H1 (cell line): ENCODE results near the gene HDHD2. TPM values are rescaled to one million over a fixed set of nuclear protein-coding genes. Genes with fewer than 3 reads are reported as not detected.

Experiments used
- CTCF ChIA-PET: fragments of 300-600 bp; sonication (Branson Sonifier 250); formaldehyde crosslinking; loops from one replicate; lab custom pipeline; 2021; ENCODE audit not compliant: partially characterized antibody; lab: Charles Lee
- POLR2A ChIA-PET: fragments of 300-600 bp; sonication (Branson Sonifier 250); formaldehyde crosslinking; loops from one replicate; lab custom pipeline; 2021; ENCODE audit warnings: inconsistent platforms; ENCODE audit not compliant: partially characterized antibody; lab: Charles Lee
- DNase-seq, 2 experiments: peaks; one replicate each; pipeline versions ENCODE4 v3.0.0 to v3.0.0-alpha.2; 2010 to 2022; ENCODE audit warnings: low spot score in 2 of 2, low read depth in 1 of 2, mixed read lengths in 1 of 2
- FAIRE-seq: peaks from 2 replicates; lab custom pipeline; 2011; peaks lifted over from hg19 to GRCh38; lab: Jason Lieb, UNC
- H2AFZ ChIP-seq: 2 replicates; pipeline ENCODE4 v1.8.1; 2012; ENCODE audit warnings: low read length, inconsistent platforms
- H2AK5ac ChIP-seq: 2 replicates; pipeline ENCODE4 v1.6.1; 2013; ENCODE audit warnings: low read depth, low read length
- H2BK120ac ChIP-seq: replicated peaks from 2 replicates; pipeline ENCODE3; 2013; ENCODE audit warnings: low read depth, low read length, inconsistent platforms
- H2BK12ac ChIP-seq: 2 replicates; pipeline ENCODE4 v1.6.1; 2013; ENCODE audit warnings: low read depth, low read length
- H2BK15ac ChIP-seq: 2 replicates; pipeline ENCODE4 v1.6.1; 2013; ENCODE audit warnings: low read length
- H2BK20ac ChIP-seq: 2 replicates; pipeline ENCODE4 v1.6.1; 2013; ENCODE audit warnings: low read length
- H2BK5ac ChIP-seq: 2 replicates; pipeline ENCODE4 v1.6.1; 2013; ENCODE audit warnings: low read depth, low read length
- H3K14ac ChIP-seq: 2 replicates; pipeline ENCODE4 v1.6.1; 2013; ENCODE audit warnings: inconsistent platforms; ENCODE audit not compliant: insufficient read length
- H3K18ac ChIP-seq: 2 replicates; pipeline ENCODE4 v1.6.1; 2013; ENCODE audit warnings: low read length; ENCODE audit errors: extremely low read depth
- H3K23ac ChIP-seq: 2 replicates; pipeline ENCODE4 v1.6.1; 2013; ENCODE audit warnings: inconsistent platforms; ENCODE audit not compliant: insufficient read length
- H3K23me2 ChIP-seq: 2 replicates; pipeline ENCODE4 v1.6.1; 2013; ENCODE audit warnings: low read depth, low read length
- H3K27ac ChIP-seq: 2 replicates; pipeline ENCODE4 v1.6.1; 2011; ENCODE audit warnings: low read depth, low read length, inconsistent platforms
- H3K27me3 ChIP-seq, 4 experiments: replicated peaks in 1 of 4; 1 replicate in 1 of 4; 2 replicates in 3 of 4; pipeline versions ENCODE4 v1.6.1 to v1.8.1; 2011 to 2013; ENCODE audit warnings: low read length in 3 of 4, mild to moderate bottlenecking in 3 of 4, inconsistent platforms in 2 of 4, mixed read lengths in 2 of 4, moderate library complexity in 1 of 4; ENCODE audit not compliant: control insufficient read depth in 3 of 4, insufficient read depth in 3 of 4; ENCODE audit errors: extremely low read depth in 1 of 4
- H3K36me3 ChIP-seq, 4 experiments: 2 replicates each; pipeline versions ENCODE4 v1.6.1 to v1.8.1; 2011 to 2013; ENCODE audit warnings: mild to moderate bottlenecking in 4 of 4, low read length in 3 of 4, moderate library complexity in 2 of 4, control low read depth in 1 of 4, inconsistent platforms in 1 of 4; ENCODE audit not compliant: insufficient read depth in 4 of 4, control insufficient read depth in 2 of 4
- H3K4ac ChIP-seq: replicated peaks from 2 replicates; pipeline ENCODE3; 2013; ENCODE audit warnings: low read length, low read depth, mixed read lengths, inconsistent platforms; ENCODE audit not compliant: insufficient read length
- H3K4me1 ChIP-seq, 4 experiments: replicated peaks in 1 of 4; 1 replicate in 1 of 4; 2 replicates in 3 of 4; pipeline versions ENCODE4 v1.6.1 to v1.8.1; 2011 to 2013; ENCODE audit warnings: low read length in 3 of 4, inconsistent platforms in 2 of 4, mixed read lengths in 1 of 4; ENCODE audit not compliant: insufficient read depth in 4 of 4, control insufficient read depth in 3 of 4
- H3K4me2 ChIP-seq, 2 experiments: 2 replicates each; pipeline versions ENCODE4 v1.6.1 to v1.8.1; 2011 to 2013; ENCODE audit warnings: low read depth in 2 of 2, low read length in 2 of 2, control low read depth in 1 of 2, inconsistent platforms in 1 of 2, mild to moderate bottlenecking in 1 of 2; ENCODE audit not compliant: insufficient read depth in 1 of 2
- H3K4me3 ChIP-seq, 4 experiments: fragments of 200-600, 300-600 bp in 1 of 4; sonication (generic), shearing (Covaris generic), sonication (Bioruptor Twin) in 1 of 4; 2 replicates each; pipeline versions ENCODE4 v1.5.1 to v1.8.1; 2011 to 2016; ENCODE audit warnings: low read length in 4 of 4, low read depth in 3 of 4, control low read depth in 2 of 4, inconsistent platforms in 2 of 4, mild to moderate bottlenecking in 2 of 4, mixed read lengths in 1 of 4, moderate library complexity in 1 of 4; ENCODE audit not compliant: insufficient read depth in 2 of 4; ENCODE audit errors: extremely low read depth in 1 of 4
- H3K56ac ChIP-seq: replicated peaks from 2 replicates; pipeline ENCODE3; 2013; ENCODE audit warnings: low read depth, mild to moderate bottlenecking, mixed read lengths, low read length, inconsistent platforms; ENCODE audit not compliant: insufficient read length
- H3K79me1 ChIP-seq: 2 replicates; pipeline ENCODE4 v1.6.1; 2013; ENCODE audit warnings: low read depth, low read length, control low read depth
- H3K79me2 ChIP-seq, 2 experiments: 2 replicates each; pipeline versions ENCODE4 v1.6.1 to v1.8.1; 2012 to 2013; ENCODE audit warnings: low read length in 2 of 2, mild to moderate bottlenecking in 2 of 2, inconsistent platforms in 1 of 2; ENCODE audit not compliant: insufficient read depth in 2 of 2, control insufficient read depth in 1 of 2
- H3K9ac ChIP-seq, 4 experiments: replicated peaks in 1 of 4; 1 replicate in 1 of 4; 2 replicates in 3 of 4; pipeline versions ENCODE4 v1.6.1 to v1.8.1; 2011 to 2013; ENCODE audit warnings: low read depth in 3 of 4, low read length in 3 of 4, control low read depth in 2 of 4, mild to moderate bottlenecking in 2 of 4, moderate library complexity in 2 of 4, inconsistent platforms in 1 of 4; ENCODE audit errors: extremely low read depth in 1 of 4
- H3K9me3 ChIP-seq, 2 experiments: 2 replicates each; pipeline versions ENCODE4 v1.6.1 to v1.8.1; 2012 to 2013; ENCODE audit warnings: mild to moderate bottlenecking in 2 of 2, moderate library complexity in 2 of 2, control low read depth in 1 of 2, inconsistent platforms in 1 of 2, low read depth in 1 of 2, low read length in 1 of 2, mixed read lengths in 1 of 2; ENCODE audit not compliant: insufficient read depth in 2 of 2
- H4K20me1 ChIP-seq, 2 experiments: replicated peaks in 1 of 2; 2 replicates each; pipeline versions ENCODE3 to v1.8.1; 2011 to 2013; ENCODE audit warnings: inconsistent platforms in 2 of 2, low read length in 2 of 2, mild to moderate bottlenecking in 1 of 2; ENCODE audit not compliant: insufficient read depth in 2 of 2, control insufficient read depth in 1 of 2
- H4K5ac ChIP-seq: 2 replicates; pipeline ENCODE4 v1.6.1; 2013; ENCODE audit warnings: low read length, low read depth, mixed read lengths, inconsistent platforms; ENCODE audit not compliant: insufficient read length
- H4K8ac ChIP-seq: 2 replicates; pipeline ENCODE4 v1.8.0; 2013; ENCODE audit warnings: mild to moderate bottlenecking, moderate library complexity, low read length, inconsistent platforms; ENCODE audit not compliant: insufficient read depth; ENCODE audit errors: extremely low read depth
- H4K91ac ChIP-seq: replicated peaks from 2 replicates; pipeline ENCODE3; 2013; ENCODE audit warnings: low read length, mixed read lengths, inconsistent platforms; ENCODE audit not compliant: insufficient read length
- CEBPB ChIP-seq: IDR thresholded peaks from 2 replicates; pipeline ENCODE4 v1.6.1; 2012; ENCODE audit warnings: low read depth, low read length
- JUND ChIP-seq: IDR thresholded peaks from 2 replicates; pipeline ENCODE4 v1.6.1; 2011; ENCODE audit warnings: mild to moderate bottlenecking, improper control_type of control experiment, low read length
- SAP30 ChIP-seq: fragments of 300-600 bp; sonication (generic); IDR thresholded peaks from 2 replicates; pipeline ENCODE4 v1.7.1; 2012; ENCODE audit warnings: low read length, moderate library complexity, mild to moderate bottlenecking, inconsistent platforms; ENCODE audit not compliant: insufficient read depth, insufficient replicate concordance
- SRF ChIP-seq: IDR thresholded peaks from 2 replicates; pipeline ENCODE4 v1.6.1; 2011; ENCODE audit warnings: mild to moderate bottlenecking, low read depth, low read length, moderate library complexity
- SUZ12 ChIP-seq: fragments of 200-600 bp; sonication (generic); IDR thresholded peaks from 2 replicates; pipeline ENCODE4 v1.6.1; 2012; ENCODE audit warnings: mild to moderate bottlenecking, inconsistent platforms, low read length, moderate library complexity, mixed read lengths
- WGBS, 2 experiments: shearing (Covaris generic) in 1 of 2; methylation state at CpG; one replicate each; pipeline versions ENCODE4 v1.1.6 to v1.1.7; 2013 to 2015; ENCODE audit warnings: low lambda C conversion rate in 2 of 2, mixed read lengths in 2 of 2, inconsistent platforms in 1 of 2, low coverage in 1 of 2, missing lambda C conversion rate in 1 of 2; ENCODE audit not compliant: insufficient replicate concordance in 2 of 2, insufficient coverage in 1 of 2, insufficient read length in 1 of 2; ENCODE audit errors: extremely low coverage in 1 of 2, missing lambda C conversion rate in 1 of 2; 5-methylcytosine and 5-hydroxymethylcytosine counted together
- polyA plus RNA-seq, 7 experiments: library from polyadenylated mRNA; depleted of rRNA in 3 of 7; stranded (reverse) in 5 of 7; unstranded in 2 of 7; fragments of >200 nt in 5 of 7; fragments of 200-250 nt in 2 of 7; gene quantifications; 1 replicate in 5 of 7; 2 replicates in 1 of 7; 4 replicates in 1 of 7; pipeline versions ENCODE4 v1.2.1 to v1.2.3, GENCODE V29; 2011 to 2013; ENCODE audit warnings: missing spikeins in 2 of 7, mixed read lengths in 2 of 7
- total RNA-seq: library from RNA; stranded (reverse); fragmentation: NEBNext Ultra II Directional; extraction: Animal tissue kit (Norgen Biotek cat#: 25700); gene quantifications from 2 replicates; pipeline ENCODE4 v1.2.1, GENCODE V29; 2021

The HDHD2 gene
- total and polyA plus RNA-seq, 2 of the 8 experiments (the other 6 are each of a cell fraction or from before 2014, with no cell fraction given), result 16.7 to 42.7 TPM

DNA sequence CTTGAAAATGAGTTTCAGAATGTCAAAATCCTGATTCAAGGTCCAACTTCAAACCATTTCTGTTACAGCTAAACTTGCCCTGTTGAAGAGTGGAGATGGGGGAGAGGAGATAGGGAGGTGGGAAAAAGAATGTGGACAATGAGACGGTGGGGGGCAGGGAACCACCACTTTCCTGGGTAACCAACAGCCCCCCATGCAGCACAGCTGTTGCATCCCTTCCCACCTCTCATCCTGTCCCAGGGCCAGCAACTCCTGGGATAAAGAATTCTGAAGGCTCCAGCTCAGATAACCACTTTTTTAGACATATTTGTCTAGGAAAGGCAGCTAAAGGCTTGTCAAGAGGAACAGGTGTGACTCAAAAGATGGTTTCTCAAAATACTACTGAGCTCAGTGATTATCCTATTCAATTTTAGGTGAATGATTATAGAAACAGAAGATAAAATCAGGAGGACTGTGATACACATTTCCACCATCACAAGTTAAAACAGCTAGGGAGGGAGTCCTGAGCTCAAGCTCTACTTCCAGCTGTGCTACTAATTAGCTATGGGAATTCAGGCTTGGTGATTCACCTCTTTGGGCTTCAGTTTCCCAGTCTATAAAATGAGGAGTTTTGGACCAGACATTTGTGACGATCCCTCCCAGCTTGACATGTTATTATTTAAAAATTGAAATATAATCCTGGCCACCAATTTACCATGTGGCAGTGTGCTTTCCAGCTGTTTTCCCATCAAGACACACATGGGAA lies 36.3 kb downstream of the HDHD2 start:
- H2AK5ac ChIP-seq, result no peak overlapping the region
- no peak overlapping the region; the same call in 1 of the 2 replicates for H3K18ac ChIP-seq
- no peak overlapping the region for H3K14ac ChIP-seq
- WGBS, 2 experiments, result 57% methylated on average over 2 of the region's 2 CpGs; no CpG with 5 or more reads in 1 of the 2 experiments
- H2BK12ac ChIP-seq, result no peak overlapping the region
- no peak overlapping the region for H2BK5ac ChIP-seq
- no peak overlapping the region for H2BK15ac ChIP-seq
- POLR2A ChIA-PET, result interaction anchor here (0.5 to 2.7 kb wide), 5 partner anchors 8 to 148 kb away, joined by 3 to 9 read pairs (median 3); partner anchors contain the start of gene HDHD2
- H3K4me2 ChIP-seq, result peak overlapping the region; percentile 41 to 42
- H3K9me3 ChIP-seq, result no peaks in the 10 kb centered on the region
- FAIRE-seq, result peak; percentile 92
- no peak overlapping the region for H2AFZ ChIP-seq
- H3K4ac ChIP-seq, result no peak overlapping the region
- no peaks in the 10 kb centered on the region; the same call in 1 of the 2 replicates for H3K23me2 ChIP-seq
- CTCF ChIA-PET, result interaction anchor here (0.7 to 4.1 kb wide), 13 partner anchors 8 to 640 kb away, joined by 3 to 27 read pairs (median 4); partner anchors contain the start of gene HDHD2
- no peak for DNase-seq
- H3K4me1 ChIP-seq, result peaks cover 5 to 23% (median 12%) of the 10 kb centered on the region in 4 experiments
- peaks cover 0 to 3% of the 10 kb centered on the region in 2 experiments for H4K20me1 ChIP-seq
- H3K23ac ChIP-seq, result no peak overlapping the region
- H2BK120ac ChIP-seq, result no peak overlapping the region
- TF ChIP-seq SAP30 (no peak), SRF (no peak), SUZ12 (no peak), JUND (peak; percentile 74; the same call in 1 of the 2 replicates), CEBPB (no peak)
- H3K9ac ChIP-seq, result no peak overlapping the region
- no peaks in the 10 kb centered on the region for H3K79me2 ChIP-seq
- H4K5ac ChIP-seq, result no peak overlapping the region
- H3K56ac ChIP-seq, result no peak overlapping the region
- H3K27me3 ChIP-seq, result no peaks in the 10 kb centered on the region
- peaks cover 0 to 28% (median 7%) of the 10 kb centered on the region in 4 experiments; a peak in 5 of 8 replicates for H3K36me3 ChIP-seq
- no peak overlapping the region for H4K91ac ChIP-seq
- no peaks in the 10 kb centered on the region; the same call in 1 of the 2 replicates for H3K79me1 ChIP-seq
- no peak overlapping the region for H4K8ac ChIP-seq
- H3K27ac ChIP-seq, result no peak overlapping the region
- H3K4me3 ChIP-seq, result no peak overlapping the region
- no peak overlapping the region for H2BK20ac ChIP-seq
